Astrocyte (in vitro differentiated cells and primary cell): ENCODE measurements around the gene PCSK4. TPM values are rescaled to one million over a fixed set of nuclear protein-coding genes. Genes with fewer than 3 reads are reported as not detected.

Experiments used
- DNase-seq: peaks from one replicate; pipeline ENCODE4 v3.0.0-alpha.2; 2010; ENCODE audit warnings: low read depth
- FAIRE-seq: peaks from 2 replicates; lab custom pipeline; 2011; peaks lifted over from hg19 to GRCh38; lab: Jason Lieb, UNC
- H2AFZ ChIP-seq: 2 replicates; pipeline ENCODE4 v1.6.0; 2012; ENCODE audit warnings: low read depth, low read length, inconsistent platforms
- H3K27ac ChIP-seq: 2 replicates; pipeline ENCODE4 v1.5.1; 2011; ENCODE audit warnings: low read depth, low read length, inconsistent platforms
- H3K27me3 ChIP-seq: 2 replicates; pipeline ENCODE4 v1.6.0; 2011; ENCODE audit warnings: low read length, inconsistent platforms; ENCODE audit not compliant: insufficient read depth
- H3K36me3 ChIP-seq: 2 replicates; pipeline ENCODE4 v1.5.1; 2011; ENCODE audit warnings: low read length, inconsistent platforms; ENCODE audit not compliant: insufficient read depth
- H3K4me1 ChIP-seq: 2 replicates; pipeline ENCODE4 v1.5.1; 2011; ENCODE audit warnings: low read length, inconsistent platforms; ENCODE audit not compliant: insufficient read depth
- H3K4me2 ChIP-seq: 2 replicates; pipeline ENCODE4 v1.6.0; 2012; ENCODE audit warnings: low read length, inconsistent platforms
- H3K4me3 ChIP-seq: 2 replicates; pipeline ENCODE4 v1.5.1; 2011; ENCODE audit warnings: low read depth, mild to moderate bottlenecking, low read length, inconsistent platforms; ENCODE audit not compliant: insufficient read depth
- H3K79me2 ChIP-seq: 2 replicates; pipeline ENCODE4 v1.6.0; 2012; ENCODE audit warnings: mild to moderate bottlenecking, low read length, inconsistent platforms; ENCODE audit not compliant: insufficient read depth
- H3K9ac ChIP-seq: 2 replicates; pipeline ENCODE4 v1.6.0; 2012; ENCODE audit warnings: mild to moderate bottlenecking, low read length, inconsistent platforms
- H3K9me3 ChIP-seq: 2 replicates; pipeline ENCODE4 v1.5.1; 2012; ENCODE audit warnings: low read depth, mild to moderate bottlenecking, low read length, inconsistent platforms; ENCODE audit not compliant: insufficient read depth
- H4K20me1 ChIP-seq: 2 replicates; pipeline ENCODE4 v1.6.0; 2012; ENCODE audit warnings: low read length, inconsistent platforms; ENCODE audit not compliant: insufficient read depth
- H3K27ac Mint-ChIP-seq: one replicate; pipeline ENCODE4 v1.8.0; 2021; ENCODE audit warnings: mild to moderate bottlenecking, mixed read lengths; ENCODE audit not compliant: unreplicated experiment
- H3K27me3 Mint-ChIP-seq: one replicate; pipeline ENCODE4 v1.8.0; 2021; ENCODE audit warnings: low read depth, mixed read lengths; ENCODE audit not compliant: unreplicated experiment
- H3K36me3 Mint-ChIP-seq: one replicate; pipeline ENCODE4 v1.8.0; 2021; ENCODE audit warnings: low read depth, mixed read lengths; ENCODE audit not compliant: unreplicated experiment
- H3K4me1 Mint-ChIP-seq: one replicate; pipeline ENCODE4 v1.8.0; 2021; ENCODE audit warnings: low read depth, mixed read lengths; ENCODE audit not compliant: unreplicated experiment
- H3K4me3 Mint-ChIP-seq: one replicate; pipeline ENCODE4 v1.8.0; 2021; ENCODE audit warnings: mild to moderate bottlenecking, moderate library complexity, mixed read lengths; ENCODE audit not compliant: unreplicated experiment
- H3K9me3 Mint-ChIP-seq: one replicate; pipeline ENCODE4 v1.8.0; 2021; ENCODE audit warnings: mild to moderate bottlenecking, mixed read lengths; ENCODE audit not compliant: unreplicated experiment
- EZH2 ChIP-seq: IDR thresholded peaks from 2 replicates; pipeline ENCODE4 v1.6.1; 2012; ENCODE audit warnings: mild to moderate bottlenecking, low read length, inconsistent platforms; ENCODE audit not compliant: insufficient read depth
- total RNA-seq: library from RNA; stranded (reverse); gene quantifications from 2 replicates; pipeline ENCODE4 v1.2.1, GENCODE V29; 2021
- TF ChIP-seq, protein P1 (sequence below): IDR thresholded peaks from 2 replicates; pipeline ENCODE4 v1.5.1; 2011; ENCODE audit warnings: low read depth, mild to moderate bottlenecking, inconsistent platforms, low read length, moderate library complexity; ENCODE audit not compliant: insufficient read depth

The PCSK4 gene
- total RNA-seq, 1 donor from 2014 or later = 2.7 TPM

DNA sequence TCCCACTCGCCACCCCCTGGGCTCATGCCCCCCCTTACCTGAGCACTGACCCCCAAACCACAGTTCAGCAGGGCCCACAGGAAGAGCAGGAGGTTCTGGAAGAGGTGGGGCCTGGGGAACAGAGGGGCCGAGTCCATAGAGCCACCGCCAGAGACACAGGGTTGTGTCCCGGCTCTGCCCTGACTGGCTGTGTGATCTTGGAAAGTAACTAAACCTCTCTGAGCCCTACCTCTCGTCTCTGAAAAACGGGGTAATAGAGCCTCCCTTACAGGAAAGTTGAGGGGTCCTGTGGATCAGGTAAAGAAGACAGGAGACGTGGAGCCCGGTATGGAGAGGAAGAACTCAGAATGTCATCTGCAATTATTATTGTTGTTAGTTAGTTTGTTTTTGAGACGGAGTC, 20.7 kb upstream of the PCSK4 start:
- peaks cover 6% of the 10 kb centered on the region for H3K9me3 Mint-ChIP-seq
- H3K36me3 Mint-ChIP-seq = peaks cover 3% of the 10 kb centered on the region
- TF ChIP-seq, protein P1, sequence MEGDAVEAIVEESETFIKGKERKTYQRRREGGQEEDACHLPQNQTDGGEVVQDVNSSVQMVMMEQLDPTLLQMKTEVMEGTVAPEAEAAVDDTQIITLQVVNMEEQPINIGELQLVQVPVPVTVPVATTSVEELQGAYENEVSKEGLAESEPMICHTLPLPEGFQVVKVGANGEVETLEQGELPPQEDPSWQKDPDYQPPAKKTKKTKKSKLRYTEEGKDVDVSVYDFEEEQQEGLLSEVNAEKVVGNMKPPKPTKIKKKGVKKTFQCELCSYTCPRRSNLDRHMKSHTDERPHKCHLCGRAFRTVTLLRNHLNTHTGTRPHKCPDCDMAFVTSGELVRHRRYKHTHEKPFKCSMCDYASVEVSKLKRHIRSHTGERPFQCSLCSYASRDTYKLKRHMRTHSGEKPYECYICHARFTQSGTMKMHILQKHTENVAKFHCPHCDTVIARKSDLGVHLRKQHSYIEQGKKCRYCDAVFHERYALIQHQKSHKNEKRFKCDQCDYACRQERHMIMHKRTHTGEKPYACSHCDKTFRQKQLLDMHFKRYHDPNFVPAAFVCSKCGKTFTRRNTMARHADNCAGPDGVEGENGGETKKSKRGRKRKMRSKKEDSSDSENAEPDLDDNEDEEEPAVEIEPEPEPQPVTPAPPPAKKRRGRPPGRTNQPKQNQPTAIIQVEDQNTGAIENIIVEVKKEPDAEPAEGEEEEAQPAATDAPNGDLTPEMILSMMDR = no peak
- TF ChIP-seq EZH2 = no peak
- no peak overlapping the region for H2AFZ ChIP-seq
- H3K79me2 ChIP-seq = no peaks in the 10 kb centered on the region
- no peaks in the 10 kb centered on the region for H3K27me3 ChIP-seq
- FAIRE-seq = no peak
- no peak overlapping the region for H3K9ac ChIP-seq
- H3K27ac ChIP-seq = no peak overlapping the region
- no peak overlapping the region for H3K4me2 ChIP-seq
- no peak overlapping the region for H3K4me3 Mint-ChIP-seq
- no peak overlapping the region for H3K27ac Mint-ChIP-seq
- no peaks in the 10 kb centered on the region for H3K36me3 ChIP-seq
- H3K9me3 ChIP-seq = peaks cover 5% of the 10 kb centered on the region
- H3K4me1 Mint-ChIP-seq = no peaks in the 10 kb centered on the region
- H4K20me1 ChIP-seq = no peaks in the 10 kb centered on the region
- H3K4me1 ChIP-seq = peaks cover 4% of the 10 kb centered on the region
- DNase-seq = no peak
- H3K4me3 ChIP-seq = no peak overlapping the region
- H3K27me3 Mint-ChIP-seq = peaks cover 2% of the 10 kb centered on the region

DNA sequence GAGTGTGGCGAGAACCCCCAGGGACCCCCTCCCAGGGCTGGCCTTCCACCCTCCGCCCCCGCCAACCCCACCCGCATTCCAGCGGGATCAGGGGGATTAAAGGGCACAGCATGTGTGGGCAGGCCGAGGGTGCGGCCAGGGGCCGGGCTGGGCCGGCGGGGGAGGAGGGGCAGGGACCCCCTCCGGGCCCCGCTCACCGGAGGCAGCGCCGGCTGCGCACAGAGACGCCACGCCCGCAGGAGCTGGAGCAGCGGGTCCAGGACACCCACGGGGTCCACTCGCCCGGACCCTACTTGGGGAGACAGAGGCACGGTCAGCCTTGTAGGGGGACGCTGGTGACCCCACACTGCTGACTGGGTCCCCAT, 20.3 kb upstream of the PCSK4 start:
- Histone ChIP-seq H3K9ac (no peak overlapping the region), H3K36me3 (no peaks in the 10 kb centered on the region), H2AFZ (no peak overlapping the region), H3K4me3 (no peak overlapping the region), H3K4me1 (peaks cover 4% of the 10 kb centered on the region), H3K4me2 (no peak overlapping the region), H3K27me3 (no peaks in the 10 kb centered on the region), H4K20me1 (no peaks in the 10 kb centered on the region), H3K27ac (no peak overlapping the region), H3K9me3 (peaks cover 5% of the 10 kb centered on the region), H3K79me2 (no peaks in the 10 kb centered on the region)
- peaks cover 2% of the 10 kb centered on the region for H3K27me3 Mint-ChIP-seq
- DNase-seq (no peak), FAIRE-seq (no peak)
- no peaks in the 10 kb centered on the region for H3K4me1 Mint-ChIP-seq
- H3K36me3 Mint-ChIP-seq = peaks cover 6% of the 10 kb centered on the region
- no peak overlapping the region for H3K4me3 Mint-ChIP-seq
- peaks cover 8% of the 10 kb centered on the region for H3K9me3 Mint-ChIP-seq
- no peak overlapping the region for H3K27ac Mint-ChIP-seq
- TF ChIP-seq, protein P1 = no peak
- TF ChIP-seq EZH2 = peak; percentile 21

DNA sequence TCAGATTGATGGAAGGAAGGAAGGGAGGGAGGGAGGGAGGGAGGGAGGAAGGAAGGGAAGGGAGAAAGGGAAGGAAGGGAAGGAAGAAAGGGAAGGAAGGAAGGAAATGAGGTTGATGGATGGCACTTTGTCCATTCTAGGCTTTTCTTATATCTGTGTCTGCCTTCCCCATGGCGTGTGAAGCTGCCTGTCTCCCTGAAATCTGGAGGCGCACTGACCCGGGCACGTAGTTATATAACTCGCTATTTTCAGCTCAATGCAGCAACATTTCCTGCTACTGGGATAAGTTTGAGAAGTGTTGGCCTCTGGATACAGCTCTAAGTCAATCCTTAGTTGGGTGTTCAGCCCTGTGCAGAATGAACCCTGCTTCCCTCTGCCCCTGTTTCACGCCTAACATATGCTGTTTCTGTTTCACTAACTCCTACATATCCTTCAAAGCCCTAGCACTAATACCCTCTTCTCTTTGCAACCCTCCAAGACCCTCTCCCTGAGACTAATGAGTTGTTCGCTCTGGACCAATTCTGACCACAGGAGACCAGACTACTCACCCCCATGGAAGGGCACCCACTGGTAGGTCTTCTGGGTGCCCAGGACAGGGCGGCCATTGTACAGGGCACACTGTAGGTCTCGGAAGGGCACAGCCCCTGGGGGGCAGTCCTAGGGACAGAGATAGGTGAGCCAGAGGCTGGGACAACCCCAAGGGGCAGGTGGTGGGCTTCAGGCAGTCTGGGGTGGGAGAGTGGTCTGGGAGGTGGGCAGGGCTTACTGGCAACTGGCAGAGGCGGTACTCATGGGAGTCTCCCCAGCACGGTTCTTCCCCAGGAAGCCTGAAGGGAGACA, 19.7 kb upstream of the PCSK4 start:
- peak overlapping the region; percentile 55 for H3K27ac Mint-ChIP-seq
- peaks cover 8% of the 10 kb centered on the region for H3K9me3 Mint-ChIP-seq
- peaks cover 4% of the 10 kb centered on the region for H3K4me1 ChIP-seq
- H3K9ac ChIP-seq = no peak overlapping the region
- H3K4me3 ChIP-seq = no peak overlapping the region
- H3K36me3 Mint-ChIP-seq = peaks cover 7% of the 10 kb centered on the region
- H3K27me3 Mint-ChIP-seq = no peaks in the 10 kb centered on the region
- H3K4me2 ChIP-seq = no peak overlapping the region
- no peaks in the 10 kb centered on the region for H3K36me3 ChIP-seq
- H4K20me1 ChIP-seq = no peaks in the 10 kb centered on the region
- H3K9me3 ChIP-seq = peaks cover 5% of the 10 kb centered on the region
- no peaks in the 10 kb centered on the region for H3K79me2 ChIP-seq
- no peak overlapping the region for H3K4me3 Mint-ChIP-seq
- FAIRE-seq = no peak
- H2AFZ ChIP-seq = no peak overlapping the region
- H3K27ac ChIP-seq = no peak overlapping the region
- no peak for DNase-seq
- H3K4me1 Mint-ChIP-seq = no peaks in the 10 kb centered on the region
- TF ChIP-seq EZH2 = peak; percentile 3
- TF ChIP-seq, protein P1 = no peak
- H3K27me3 ChIP-seq = no peaks in the 10 kb centered on the region
